GM06990 (cell line): ENCODE data around the gene PTPRN2.
"Not testable (repeated sequence)": the region's sequence is repeated elsewhere in the genome, so short reads cannot be mapped to it uniquely, and the experiment has no call there.

Experiments used
- DNase-seq: peaks from one replicate; pipeline ENCODE4 v3.0.0-alpha.2; 2011; ENCODE audit not compliant: insufficient read length; ENCODE audit errors: extremely low read depth
- H3K27me3 ChIP-seq: replicated peaks from 2 replicates; pipeline ENCODE4 v1.6.0; 2011; ENCODE audit warnings: low read length; ENCODE audit not compliant: control insufficient read depth, insufficient read depth
- H3K36me3 ChIP-seq: 2 replicates; pipeline ENCODE4 v1.5.1; 2011; ENCODE audit warnings: low read length; ENCODE audit not compliant: control insufficient read depth, insufficient read depth
- H3K4me3 ChIP-seq: replicated peaks from 2 replicates; pipeline ENCODE4 v1.5.1; 2011; ENCODE audit warnings: low read depth, mild to moderate bottlenecking, control low read depth, low read length
- TF ChIP-seq, protein P1 (sequence below): IDR thresholded peaks from 2 replicates; pipeline ENCODE4 v1.5.1; 2011; ENCODE audit warnings: low read length, control low read depth, mild to moderate bottlenecking, inconsistent platforms; ENCODE audit not compliant: insufficient read depth, poor library complexity, severe bottlenecking

PTPRN2 gene

GRCh38 chr7:158535079-158535478, 52.5 kb downstream of the PTPRN2 start:
- H3K27me3 ChIP-seq = no peaks in the 10 kb centered on the region
- H3K36me3 ChIP-seq = no peaks in the 10 kb centered on the region
- DNase-seq = no peak
- TF ChIP-seq, protein P1, sequence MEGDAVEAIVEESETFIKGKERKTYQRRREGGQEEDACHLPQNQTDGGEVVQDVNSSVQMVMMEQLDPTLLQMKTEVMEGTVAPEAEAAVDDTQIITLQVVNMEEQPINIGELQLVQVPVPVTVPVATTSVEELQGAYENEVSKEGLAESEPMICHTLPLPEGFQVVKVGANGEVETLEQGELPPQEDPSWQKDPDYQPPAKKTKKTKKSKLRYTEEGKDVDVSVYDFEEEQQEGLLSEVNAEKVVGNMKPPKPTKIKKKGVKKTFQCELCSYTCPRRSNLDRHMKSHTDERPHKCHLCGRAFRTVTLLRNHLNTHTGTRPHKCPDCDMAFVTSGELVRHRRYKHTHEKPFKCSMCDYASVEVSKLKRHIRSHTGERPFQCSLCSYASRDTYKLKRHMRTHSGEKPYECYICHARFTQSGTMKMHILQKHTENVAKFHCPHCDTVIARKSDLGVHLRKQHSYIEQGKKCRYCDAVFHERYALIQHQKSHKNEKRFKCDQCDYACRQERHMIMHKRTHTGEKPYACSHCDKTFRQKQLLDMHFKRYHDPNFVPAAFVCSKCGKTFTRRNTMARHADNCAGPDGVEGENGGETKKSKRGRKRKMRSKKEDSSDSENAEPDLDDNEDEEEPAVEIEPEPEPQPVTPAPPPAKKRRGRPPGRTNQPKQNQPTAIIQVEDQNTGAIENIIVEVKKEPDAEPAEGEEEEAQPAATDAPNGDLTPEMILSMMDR = no peak
- no peak overlapping the region for H3K4me3 ChIP-seq

- DNase-seq = no peak
- no peaks in the 10 kb centered on the region for H3K36me3 ChIP-seq
- H3K4me3 ChIP-seq = no peak overlapping the region
- H3K27me3 ChIP-seq = no peaks in the 10 kb centered on the region
- TF ChIP-seq, protein P1 = no peak
These were observed 53.0 kb downstream of the PTPRN2 start for GRCh38 chr7:158534598-158534997.

DNA sequence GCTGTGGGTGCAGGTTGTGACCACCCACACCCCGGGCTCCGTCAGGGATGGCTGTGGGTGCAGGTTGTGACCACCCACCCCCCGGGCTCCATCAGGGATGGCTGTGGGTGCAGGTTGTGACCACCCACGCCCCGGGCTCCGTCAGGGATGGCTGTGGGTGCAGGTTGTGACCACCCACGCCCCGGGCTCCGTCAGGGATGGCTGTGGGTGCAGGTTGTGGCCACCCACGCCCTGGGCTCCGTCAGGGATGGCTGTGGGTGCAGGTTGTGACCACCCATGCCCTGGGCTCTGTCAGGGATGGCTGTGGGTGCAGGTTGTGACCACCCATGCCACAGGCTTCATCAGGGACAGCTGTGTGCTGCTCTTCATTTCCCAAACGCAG, 53.5 kb downstream of the PTPRN2 start:
- not testable (repeated sequence) for DNase-seq, H3K4me3 ChIP-seq

DNA sequence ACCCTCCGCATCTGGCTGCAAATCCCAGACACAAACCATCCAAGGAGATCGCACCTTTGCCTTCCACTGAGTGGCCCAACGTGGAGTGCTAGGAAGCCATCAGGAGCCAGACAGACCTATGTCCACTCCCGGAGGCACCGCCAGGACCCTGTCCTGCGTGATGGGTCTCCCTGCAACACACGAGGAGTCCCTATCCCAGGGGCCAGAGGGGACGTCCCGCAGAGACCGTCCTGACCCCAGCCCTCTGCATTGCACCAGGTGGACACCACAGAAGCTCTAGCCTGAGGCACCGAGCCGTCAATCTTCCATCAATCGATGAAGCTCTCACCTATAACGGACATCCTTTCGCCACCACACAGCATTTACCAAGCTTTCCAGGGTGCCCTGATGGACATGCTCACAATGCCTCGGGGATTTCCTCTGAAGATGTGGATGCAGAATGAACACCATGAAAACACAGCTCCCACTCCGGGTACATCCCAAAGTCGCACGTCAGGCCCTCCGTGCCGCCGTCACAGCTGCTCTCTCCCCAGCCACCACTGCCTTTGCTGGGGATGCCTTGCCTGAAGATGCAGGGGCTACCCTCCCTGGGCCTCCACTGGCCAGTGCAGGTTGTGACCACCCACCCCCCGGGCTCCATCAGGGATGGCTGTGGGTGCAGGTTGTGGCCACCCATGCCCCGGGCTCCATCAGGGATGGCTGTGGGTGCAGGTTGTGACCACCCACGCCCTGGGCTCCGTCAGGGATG, 54.1 kb downstream of the PTPRN2 start:
- no peak for DNase-seq
- no peaks in the 10 kb centered on the region for H3K27me3 ChIP-seq
- H3K36me3 ChIP-seq = no peaks in the 10 kb centered on the region
- no peak overlapping the region for H3K4me3 ChIP-seq
- TF ChIP-seq, protein P1 = no peak

More for the DNA sequence above, 53.5 kb downstream of the PTPRN2 start:
- not testable (repeated sequence) for H3K27me3 ChIP-seq, H3K36me3 ChIP-seq

GRCh38 chr7:158532093-158532627, 55.5 kb downstream of the PTPRN2 start:
- Histone ChIP-seq H3K27me3 (no peaks in the 10 kb centered on the region), H3K4me3 (no peak overlapping the region), H3K36me3 (no peaks in the 10 kb centered on the region)
- no peak for DNase-seq
- TF ChIP-seq, protein P1 = no peak

DNA sequence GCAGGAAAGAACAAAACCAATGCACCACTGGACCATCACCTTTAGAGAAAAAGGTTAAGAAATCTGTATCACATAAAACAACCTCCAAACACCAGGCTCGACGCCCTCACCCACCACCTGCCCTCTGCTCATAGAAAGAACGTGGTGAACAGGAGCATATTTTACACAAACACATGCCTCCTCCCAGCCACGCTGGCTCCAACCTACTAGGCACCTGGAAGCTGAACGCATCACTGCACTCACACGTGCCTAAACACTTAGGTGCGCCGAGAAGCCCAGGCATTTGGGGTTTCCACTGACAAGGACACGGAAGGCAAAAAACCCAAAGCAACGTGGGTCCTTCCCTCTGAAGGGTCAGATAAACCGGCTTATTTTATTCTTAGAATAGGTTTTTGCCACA, 56.0 kb downstream of the PTPRN2 start:
- TF ChIP-seq, protein P1 = no peak
- H3K4me3 ChIP-seq = no peak overlapping the region
- no peaks in the 10 kb centered on the region for H3K27me3 ChIP-seq
- DNase-seq = no peak
- H3K36me3 ChIP-seq = no peaks in the 10 kb centered on the region
